ENCODE measurements around the gene KRTAP9-7. TPM values are rescaled to one million over a fixed set of nuclear protein-coding genes. Genes with fewer than 3 reads are reported as not detected.
"Not testable (repeated sequence)": the region's sequence is repeated elsewhere in the genome, so short reads cannot be mapped to it uniquely, and the experiment has no call there.

Gene KRTAP9-7
- total RNA-seq: not detected

GRCh38 chr17:41275648-41276190, at the start of gene KRTAP9-7:
TSS of gene KRTAP9-7 (plus strand) at chr17:41275698. CDS start at chr17:41275698, 0 bp downstream.
- DNase-seq (ENCODE audit: low spot score); ATAC-seq (ENCODE audit: low FRiP score): not testable (repeated sequence)

DNA sequence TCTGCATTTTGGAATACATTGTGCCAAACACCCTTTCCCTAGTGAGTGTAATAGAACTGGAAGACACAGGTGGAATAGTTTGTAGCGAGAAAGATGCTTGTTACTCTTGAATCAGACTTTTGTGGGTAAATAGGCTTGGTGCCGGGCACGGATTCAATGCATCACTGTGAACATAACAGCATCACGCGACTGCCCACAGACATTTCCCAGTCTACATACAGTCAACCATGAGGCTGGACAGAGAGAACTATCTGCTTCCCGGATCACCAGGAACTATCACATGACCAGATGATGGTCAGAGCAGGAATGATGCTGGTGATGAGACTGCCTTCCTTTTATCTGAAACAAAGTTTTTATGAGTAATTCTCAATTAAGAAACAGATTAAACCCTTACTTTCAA, 49.4 kb upstream of the KRTAP9-7 start:
- TF ChIP-seq, protein P1, sequence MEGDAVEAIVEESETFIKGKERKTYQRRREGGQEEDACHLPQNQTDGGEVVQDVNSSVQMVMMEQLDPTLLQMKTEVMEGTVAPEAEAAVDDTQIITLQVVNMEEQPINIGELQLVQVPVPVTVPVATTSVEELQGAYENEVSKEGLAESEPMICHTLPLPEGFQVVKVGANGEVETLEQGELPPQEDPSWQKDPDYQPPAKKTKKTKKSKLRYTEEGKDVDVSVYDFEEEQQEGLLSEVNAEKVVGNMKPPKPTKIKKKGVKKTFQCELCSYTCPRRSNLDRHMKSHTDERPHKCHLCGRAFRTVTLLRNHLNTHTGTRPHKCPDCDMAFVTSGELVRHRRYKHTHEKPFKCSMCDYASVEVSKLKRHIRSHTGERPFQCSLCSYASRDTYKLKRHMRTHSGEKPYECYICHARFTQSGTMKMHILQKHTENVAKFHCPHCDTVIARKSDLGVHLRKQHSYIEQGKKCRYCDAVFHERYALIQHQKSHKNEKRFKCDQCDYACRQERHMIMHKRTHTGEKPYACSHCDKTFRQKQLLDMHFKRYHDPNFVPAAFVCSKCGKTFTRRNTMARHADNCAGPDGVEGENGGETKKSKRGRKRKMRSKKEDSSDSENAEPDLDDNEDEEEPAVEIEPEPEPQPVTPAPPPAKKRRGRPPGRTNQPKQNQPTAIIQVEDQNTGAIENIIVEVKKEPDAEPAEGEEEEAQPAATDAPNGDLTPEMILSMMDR (IDR thresholded peaks at IDR 0.05): no peak
- DNase-seq (ENCODE audit: low spot score) (no peak), ATAC-seq (ENCODE audit: low FRiP score) (no peak)

- ATAC-seq (ENCODE audit: low FRiP score); DNase-seq (ENCODE audit: low spot score): not testable (repeated sequence)
Observed at GRCh38 chr17:41226598-41227095, 48.9 kb upstream of the KRTAP9-7 start, which contains the start of gene KRTAP9-2. TSS of gene KRTAP9-2 (plus strand) at chr17:41226648. CDS start at chr17:41226655, 7 bp downstream.

GRCh38 chr17:41230094-41230493, 45.4 kb upstream of the KRTAP9-7 start:
- TF ChIP-seq, protein P1 (IDR thresholded peaks at IDR 0.05): no peak
- ATAC-seq (ENCODE audit: low FRiP score) (no peak), DNase-seq (ENCODE audit: low spot score) (no peak)

- TF ChIP-seq, protein P1 (IDR thresholded peaks at IDR 0.05): no peak
- DNase-seq (ENCODE audit: low spot score) (no peak), ATAC-seq (ENCODE audit: low FRiP score) (no peak)
Observed at GRCh38 chr17:41231731-41232130, 43.8 kb upstream of the KRTAP9-7 start.

GRCh38 chr17:41232399-41233105, 42.9 kb upstream of the KRTAP9-7 start, which contains the start of gene KRTAP9-3:
TSS of gene KRTAP9-3 (plus strand) at chr17:41232449. CDS start at chr17:41232502, 53 bp downstream.
- not testable (repeated sequence) for ATAC-seq (ENCODE audit: low FRiP score); DNase-seq (ENCODE audit: low spot score)

DNA sequence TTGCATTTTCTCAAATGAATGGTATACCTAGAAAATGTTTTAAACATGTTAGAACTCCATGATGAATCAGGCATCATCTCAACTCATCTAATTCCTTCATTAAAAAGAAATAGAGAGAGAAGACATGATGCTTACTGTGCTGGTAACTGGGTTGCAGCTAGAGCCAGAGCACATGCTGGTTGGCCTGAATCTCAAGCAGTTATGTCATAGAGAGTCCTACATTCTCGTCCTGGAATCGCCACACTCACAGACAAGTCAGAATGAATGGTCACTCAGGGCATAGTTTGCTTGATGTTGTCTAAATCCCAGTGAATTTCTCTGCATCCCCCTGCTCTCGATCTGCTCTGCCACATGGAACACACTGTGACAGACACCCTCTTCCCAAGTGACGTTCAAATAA, 38.4 kb upstream of the KRTAP9-7 start:
- not testable (repeated sequence) for DNase-seq (ENCODE audit: low spot score); ATAC-seq (ENCODE audit: low FRiP score)

GRCh38 chr17:41237949-41238437, 37.5 kb upstream of the KRTAP9-7 start, which contains the start of gene KRTAP9-8:
TSS of gene KRTAP9-8 (plus strand) at chr17:41237999. CDS start at chr17:41238052, 53 bp downstream.
- not testable (repeated sequence) for ATAC-seq (ENCODE audit: low FRiP score); DNase-seq (ENCODE audit: low spot score)

DNA sequence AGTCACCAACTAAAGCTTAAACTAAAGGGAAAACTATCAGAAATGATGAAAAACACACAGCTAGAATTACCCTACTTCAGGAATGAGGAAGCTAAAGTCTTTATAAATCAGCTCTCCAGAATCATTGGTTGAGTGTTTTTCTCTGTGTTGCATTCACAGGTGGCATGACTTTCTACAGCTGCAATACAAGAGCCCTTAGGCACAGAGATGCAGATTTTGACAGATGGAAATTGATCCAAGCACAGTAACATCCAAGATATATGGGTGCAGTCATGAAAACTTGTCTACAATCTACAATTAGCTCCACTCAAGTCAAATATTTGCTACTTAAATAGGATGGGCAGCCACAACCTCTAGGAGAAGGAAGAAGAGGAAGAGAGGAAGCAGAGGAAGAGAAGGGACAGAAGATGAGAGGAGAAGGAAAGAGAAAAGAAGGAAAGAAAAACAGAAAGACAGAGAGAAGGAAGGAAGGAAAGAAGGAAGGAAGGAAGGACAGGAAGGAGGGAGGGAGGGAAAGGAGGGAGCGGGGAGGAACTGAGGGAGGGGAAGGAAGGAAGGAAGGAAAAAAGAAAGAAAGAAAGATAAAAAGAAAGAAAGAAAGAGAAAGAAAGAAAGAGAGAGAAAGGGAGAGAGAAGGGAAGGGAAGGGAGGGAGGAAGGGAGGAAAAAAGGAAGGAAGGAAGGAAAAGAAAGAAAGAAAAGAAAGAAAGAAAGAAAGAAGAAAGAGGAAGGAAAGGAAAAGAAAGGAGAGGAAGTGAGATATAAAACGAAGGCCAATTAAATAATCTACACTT, 28.3 kb upstream of the KRTAP9-7 start:
- ATAC-seq (ENCODE audit: low FRiP score); DNase-seq (ENCODE audit: low spot score): not testable (repeated sequence)

DNA sequence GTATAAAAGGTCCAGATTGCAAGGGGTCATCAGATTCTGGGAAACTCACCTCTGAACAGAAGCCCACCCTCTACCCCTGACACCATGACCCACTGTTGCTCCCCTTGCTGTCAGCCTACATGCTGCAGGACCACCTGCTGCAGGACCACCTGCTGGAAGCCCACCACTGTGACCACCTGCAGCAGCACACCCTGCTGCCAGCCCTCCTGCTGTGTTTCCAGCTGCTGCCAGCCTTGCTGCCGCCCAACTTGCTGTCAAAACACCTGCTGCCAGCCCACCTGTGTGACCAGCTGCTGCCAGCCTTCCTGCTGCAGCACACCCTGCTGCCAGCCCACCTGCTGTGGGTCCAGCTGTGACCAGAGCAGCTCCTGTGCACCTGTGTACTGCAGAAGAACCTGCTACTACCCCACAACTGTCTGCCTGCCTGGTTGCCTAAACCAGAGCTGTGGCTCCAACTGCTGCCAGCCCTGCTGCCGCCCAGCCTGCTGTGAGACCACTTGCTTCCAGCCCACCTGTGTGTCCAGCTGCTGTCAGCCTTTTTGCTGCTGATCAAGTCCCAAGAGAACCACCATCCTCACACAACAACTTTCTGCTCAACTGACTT, 25.8 kb upstream of the KRTAP9-7 start, which contains the start of gene KRTAP9-4:
KRTAP9-4 (plus strand) TSS at position 51 of the 604 bp plus-strand sequence; CDS start at position 85, 34 bp downstream.
- DNase-seq (ENCODE audit: low spot score); ATAC-seq (ENCODE audit: low FRiP score): not testable (repeated sequence)
